Measurements from ENCODE around the gene IRX4.

IRX4 gene

DNA sequence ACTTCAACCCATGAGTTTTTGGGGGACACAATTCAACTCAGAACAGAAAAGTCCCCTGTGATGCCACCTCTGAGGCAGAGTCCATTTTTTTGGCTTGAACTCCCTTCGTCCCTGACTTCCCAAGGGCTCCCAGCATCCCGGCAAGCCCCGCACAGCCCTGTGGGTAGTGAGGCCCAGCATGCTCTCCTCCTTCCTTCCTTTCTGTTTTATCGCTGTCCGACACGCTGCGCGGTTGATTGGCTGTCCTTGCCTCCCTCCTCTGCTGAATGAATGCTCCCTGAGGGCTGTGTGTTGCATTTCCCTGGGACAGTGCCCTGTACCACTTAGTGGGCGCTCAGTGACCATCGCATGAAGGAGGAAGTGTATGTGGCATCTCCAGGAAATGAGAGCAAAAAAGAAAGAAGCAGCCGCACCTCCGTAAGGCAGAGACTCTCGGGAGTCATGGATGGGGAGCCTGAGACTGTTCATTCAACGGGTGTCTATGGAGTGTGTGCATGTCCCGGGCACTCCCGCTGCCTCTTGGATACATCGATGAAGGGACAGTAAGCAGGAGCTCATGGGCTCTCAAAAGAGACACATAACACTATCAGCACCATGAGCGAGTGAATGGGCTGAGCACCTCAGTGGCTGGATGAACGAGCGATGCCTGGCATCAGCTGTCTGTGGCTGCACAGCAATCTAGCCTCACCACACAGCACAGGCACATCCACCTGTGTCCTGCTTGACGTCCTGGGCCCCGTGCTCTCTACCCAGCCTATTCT lies 10.1 kb upstream of the IRX4 start:
- DNase-seq (ENCODE audit: low read depth, low spot score) = no peak

DNA sequence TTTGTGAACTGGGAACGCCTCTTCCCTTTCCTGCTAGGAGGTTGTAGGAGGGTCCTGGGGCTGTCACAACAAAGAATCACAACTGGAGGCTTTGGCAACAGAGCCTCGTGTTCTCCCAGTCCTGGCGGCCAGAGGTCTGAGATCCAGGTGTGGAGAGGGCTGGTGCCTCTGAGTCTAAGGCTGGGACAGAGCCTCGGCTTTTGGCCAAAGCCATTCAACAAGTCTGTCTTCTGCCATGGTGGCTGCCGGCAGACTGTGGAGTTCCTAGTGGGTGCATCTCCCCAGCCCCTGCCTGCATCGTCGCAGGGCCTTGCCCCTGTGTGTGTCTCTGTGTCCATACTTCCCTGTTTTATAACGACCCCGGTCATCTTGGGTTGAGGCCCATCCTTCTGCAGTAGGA lies 9.5 kb upstream of the IRX4 start:
- DNase-seq (ENCODE audit: low read depth, low spot score) = no peak

DNA sequence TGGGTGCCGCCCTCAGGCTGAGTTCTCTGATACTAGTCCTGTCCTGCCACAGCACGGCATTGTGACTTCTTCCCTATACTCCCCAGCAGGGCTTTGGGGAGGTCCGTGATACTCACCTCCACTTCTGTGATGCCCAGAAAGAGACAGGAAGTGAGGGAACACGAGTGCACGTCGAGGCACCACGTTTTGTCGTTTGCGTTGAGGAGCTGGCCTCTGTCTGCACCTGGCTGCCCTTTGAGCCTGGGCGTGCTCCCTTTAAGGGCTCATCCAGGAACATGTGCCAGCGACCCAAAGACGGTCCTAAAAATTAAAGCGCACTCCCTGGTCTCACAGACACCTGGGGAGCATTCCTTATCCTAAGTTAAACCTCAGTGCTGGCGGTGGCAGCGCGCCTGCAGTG lies 8.7 kb upstream of the IRX4 start:
- DNase-seq (ENCODE audit: low read depth, low spot score) = no peak

DNA sequence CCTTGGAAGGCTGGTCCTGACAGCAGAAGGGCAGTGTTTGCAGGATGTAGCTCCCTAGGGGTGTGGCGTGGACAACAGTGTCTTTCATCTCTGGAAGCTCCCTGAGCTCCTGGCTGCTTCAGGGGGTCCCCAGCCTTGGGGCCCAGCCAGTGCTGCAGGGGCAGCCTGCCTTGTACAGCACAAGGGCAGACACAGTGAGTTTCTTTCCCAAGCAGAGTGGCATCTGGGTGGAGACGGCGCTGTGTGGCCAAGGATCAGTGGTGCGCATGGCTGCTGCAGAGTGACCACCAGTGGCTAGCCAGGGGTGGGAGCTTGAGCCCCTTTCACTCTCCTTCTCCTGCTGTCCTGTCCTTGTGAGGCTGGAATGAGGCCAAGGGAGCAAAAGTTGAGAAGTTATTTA lies 7.6 kb upstream of the IRX4 start:
- DNase-seq (ENCODE audit: low read depth, low spot score) = no peak

DNA sequence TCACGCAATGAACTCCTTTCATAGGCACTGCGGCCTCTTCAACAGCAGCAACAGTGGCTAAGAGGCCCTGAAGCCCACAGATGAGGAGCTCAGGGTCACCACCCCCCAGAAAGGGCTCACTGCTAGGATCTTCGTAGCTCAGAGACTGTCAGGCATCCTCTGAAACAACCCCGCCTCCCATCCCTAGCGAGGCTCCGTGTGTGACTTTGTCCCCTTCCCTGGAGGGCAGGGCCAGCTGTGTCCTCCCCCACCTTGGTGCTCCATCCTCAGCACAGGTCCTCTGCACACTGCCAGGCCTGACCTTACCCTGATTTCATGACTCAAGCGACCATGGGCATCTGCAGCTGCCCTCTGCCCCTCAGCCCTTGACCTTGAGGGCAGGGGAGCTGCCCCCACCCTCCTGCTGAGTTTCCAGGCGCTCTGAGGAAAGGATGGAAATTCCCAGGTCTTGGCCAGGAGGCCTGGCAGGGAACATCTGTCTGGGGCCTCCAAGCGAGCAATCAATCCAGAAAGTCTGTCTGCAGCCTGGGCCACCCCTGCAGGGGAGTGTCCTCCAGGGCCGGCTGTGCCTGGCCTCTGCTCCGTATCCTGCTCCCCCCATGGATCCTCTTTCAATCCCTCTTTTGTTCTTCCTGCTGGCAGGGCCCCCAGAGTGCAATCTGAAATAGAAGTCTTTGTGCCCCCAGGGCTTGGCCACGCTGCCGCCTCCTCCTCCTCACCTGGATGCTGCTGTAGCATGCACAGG lies 6.8 kb upstream of the IRX4 start:
- no peak for DNase-seq (ENCODE audit: low read depth, low spot score)

DNA sequence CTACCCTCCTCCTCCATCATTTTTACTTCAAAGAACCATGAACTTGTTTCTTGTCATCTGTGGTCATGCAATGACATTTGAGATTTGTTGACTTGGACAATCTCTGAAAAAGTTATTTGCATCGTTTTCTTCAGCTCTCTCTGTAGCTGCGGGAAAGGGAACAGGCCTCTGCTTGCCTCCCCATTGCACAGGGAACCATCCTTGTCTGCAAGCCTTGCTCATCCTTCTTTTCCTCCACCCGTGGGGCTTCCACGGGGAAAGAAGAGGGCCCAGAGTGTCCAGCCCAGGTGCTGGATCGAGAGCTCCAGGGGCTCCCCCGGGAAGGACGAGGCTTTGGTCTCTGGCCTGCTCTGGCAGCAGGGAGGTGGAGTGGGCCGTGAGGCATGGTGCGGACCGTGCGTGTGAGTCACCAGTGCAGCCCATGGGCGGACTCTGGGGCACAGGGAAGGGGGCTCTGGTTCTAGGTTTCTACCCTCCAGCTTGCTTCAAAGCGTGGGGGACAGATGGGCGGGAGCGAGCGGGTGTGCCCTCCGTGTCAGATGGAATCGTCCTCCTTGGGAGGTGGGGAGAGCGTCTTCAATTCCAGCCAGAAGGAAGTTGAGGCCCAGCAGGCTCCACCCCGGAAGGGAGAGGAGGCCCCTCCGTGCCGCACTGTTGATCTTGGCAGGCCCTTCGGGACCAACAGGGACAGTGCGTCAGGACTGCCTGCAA lies 6.0 kb upstream of the IRX4 start:
- no peak for DNase-seq (ENCODE audit: low read depth, low spot score)

DNA sequence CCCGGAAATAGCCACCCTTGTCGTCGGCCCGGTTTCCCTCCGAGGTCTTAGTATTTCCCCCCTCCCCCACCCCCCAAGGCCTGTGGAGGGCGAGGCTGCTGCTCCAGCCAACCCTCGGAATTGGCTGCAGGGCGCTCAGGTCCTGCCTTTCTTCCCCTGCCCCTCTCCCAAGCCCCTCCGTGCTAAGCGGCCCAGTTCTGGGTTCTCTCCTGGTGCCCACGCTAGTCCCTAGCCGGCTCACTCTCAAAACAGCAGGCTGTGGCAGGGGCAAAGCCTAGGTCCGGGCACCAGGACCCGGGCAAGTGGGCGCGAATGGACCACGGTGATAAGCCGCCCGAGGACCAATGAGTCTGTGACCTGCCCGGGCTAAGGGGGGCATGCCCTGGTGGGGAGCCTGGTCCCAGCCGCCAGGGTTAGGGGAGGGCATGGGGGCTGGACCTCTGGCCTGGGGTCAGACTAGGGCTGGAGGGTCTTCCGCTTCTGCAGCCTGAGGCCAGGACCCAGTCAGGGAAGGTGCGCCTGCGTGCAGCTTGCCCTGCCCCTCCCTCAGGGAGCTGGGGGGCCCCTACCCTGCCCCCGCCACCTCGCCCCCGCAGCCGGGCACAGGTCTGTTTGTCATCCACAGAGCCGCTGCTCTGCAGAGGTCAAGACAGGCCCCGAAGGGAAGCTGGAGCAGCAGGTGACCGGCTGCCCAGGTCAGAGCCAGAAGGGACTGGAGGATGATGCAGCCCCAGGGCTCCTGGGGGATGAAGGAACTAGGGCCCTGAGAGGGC lies 5.0 kb upstream of the IRX4 start:
- DNase-seq (ENCODE audit: low read depth, low spot score) = no peak

DNA sequence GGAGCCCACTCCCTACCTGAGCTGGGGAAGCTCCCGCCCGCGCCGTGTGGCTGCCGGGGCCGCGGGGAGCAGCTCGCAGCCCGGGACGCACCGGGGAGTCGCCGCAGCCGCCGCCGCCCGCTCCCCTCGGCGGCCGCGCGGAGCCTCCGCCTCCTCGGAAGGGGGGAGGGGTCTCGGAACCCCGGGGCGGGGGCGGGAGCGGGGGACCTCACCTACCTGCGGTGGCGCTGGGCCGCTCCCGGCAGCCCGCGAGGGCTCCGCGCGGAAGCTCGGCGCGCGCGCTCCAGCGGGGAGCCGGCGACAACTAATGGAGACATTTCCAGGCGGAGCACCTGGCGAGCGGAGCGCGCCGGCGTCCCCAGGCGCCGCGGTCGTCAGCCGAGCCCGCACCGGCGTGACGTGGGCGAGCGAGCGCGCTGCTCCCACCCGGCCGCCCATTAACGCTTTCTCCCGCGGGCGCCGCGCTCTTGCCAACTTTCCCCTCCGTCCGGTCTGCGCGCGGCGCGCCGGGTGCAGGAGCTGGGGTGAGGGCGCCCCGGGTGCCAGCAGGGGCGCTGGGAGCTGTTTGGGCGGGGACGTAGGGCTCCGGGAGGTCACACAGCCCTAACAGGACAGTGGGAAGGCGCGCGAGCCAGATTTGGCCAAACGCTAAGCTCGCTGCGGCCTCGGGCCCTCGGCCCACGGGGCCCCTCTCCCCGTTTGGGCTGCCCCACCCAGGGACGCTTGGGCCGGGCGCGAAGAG lies 4.3 kb upstream of the IRX4 start:
- DNase-seq (ENCODE audit: low read depth, low spot score) = no peak

DNA sequence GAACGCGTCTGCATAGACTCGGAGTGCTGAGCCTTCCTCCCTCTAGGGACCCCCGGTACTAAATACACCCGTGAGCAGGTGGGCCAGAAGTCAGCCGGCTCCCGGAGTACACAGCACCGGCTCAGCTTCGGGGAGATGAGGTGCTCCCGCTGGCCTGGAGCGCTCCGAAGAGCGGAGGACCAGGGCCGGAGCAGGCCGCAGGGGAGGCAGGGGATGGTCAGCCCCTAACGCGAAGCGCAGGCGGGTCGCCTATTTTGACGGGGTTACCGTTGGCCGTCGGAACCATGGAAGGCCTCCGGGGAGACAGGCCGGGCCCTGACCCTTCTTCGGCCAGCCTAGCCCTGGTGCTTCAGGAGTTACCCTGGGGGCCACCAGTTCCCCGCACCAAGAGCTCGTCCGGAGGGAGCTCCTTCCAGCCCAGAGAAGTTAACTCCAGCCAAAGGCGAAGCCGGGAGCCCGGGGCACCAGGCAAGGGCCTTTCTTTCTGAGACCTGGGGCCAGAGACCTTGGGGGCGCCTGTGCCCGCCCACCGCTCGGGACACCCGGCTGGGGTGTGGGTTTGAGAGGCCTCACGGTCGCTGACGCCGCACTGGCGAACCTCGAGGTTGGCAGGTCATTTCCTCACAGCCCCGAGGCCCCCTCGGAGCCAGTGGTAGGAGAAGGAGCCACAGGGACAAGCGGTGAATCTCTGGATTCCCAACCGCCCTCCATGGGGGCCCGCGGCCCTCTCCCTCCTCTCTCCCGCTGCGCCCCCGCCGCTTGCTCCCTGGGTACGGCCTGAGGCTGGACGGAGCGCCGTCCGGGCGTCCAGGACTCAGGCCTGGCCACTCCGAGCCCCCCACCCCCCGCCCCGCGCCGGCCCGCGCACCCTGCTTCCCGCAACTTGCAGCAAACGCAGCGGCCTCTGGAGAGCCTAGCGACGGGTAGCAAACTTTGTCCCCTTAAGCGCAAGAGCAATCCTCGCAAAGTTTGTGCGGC lies 3.4 kb upstream of the IRX4 start:
- no peak for DNase-seq (ENCODE audit: low read depth, low spot score)

DNA sequence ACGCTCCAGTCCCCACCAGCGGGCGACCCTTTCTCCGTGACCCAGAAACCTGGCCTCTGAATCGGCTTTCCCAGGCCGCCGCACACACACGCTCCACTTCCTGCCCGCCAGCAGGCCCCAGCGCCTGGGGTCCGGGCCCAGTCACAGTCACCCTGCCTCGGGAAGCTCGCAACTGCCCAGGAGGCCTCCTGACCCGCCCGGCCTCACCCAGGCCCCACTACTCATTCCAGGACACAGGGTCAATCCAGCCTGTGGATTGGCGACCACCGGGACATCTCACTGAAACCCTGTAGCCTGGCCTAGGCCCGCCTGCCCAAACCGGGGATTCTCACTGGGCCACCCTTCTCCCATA lies 2.7 kb upstream of the IRX4 start:
- DNase-seq (ENCODE audit: low read depth, low spot score) = no peak

DNA sequence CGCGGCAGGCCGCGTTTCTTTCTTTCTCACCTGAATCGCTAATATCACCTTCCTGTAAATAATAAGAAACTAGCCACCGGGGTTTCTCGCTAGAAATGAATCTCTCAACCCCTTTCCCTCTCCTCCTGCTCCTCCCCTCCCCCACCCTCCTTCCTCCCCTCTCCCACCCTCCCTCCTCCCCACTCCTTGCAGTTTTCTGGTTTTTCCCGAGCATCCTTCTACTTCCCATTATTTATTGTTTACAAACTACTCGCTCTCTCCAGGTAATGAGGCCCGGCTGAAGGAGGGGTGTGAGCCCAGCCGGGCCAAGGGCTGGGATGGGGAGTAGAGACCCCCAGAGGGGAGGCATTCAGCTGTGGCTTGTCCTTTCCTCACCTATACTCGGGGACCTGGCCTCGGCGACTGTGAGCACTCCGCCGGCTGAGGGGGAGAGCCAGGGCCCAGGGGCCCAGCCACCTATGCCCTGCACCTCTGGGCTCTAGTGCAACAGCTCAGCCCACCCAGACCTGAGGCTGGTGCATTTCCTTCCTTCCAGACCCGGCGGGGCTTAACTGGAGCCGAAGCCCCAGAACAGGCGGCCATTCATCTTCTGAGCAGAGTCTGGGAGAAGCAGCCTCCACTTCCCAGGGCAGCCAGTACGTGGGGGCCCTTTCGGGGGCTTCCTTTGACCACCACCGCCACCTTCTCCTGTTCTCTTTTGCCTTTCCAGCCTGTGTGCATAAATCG lies 2.1 kb upstream of the IRX4 start:
- no peak for DNase-seq (ENCODE audit: low read depth, low spot score)

DNA sequence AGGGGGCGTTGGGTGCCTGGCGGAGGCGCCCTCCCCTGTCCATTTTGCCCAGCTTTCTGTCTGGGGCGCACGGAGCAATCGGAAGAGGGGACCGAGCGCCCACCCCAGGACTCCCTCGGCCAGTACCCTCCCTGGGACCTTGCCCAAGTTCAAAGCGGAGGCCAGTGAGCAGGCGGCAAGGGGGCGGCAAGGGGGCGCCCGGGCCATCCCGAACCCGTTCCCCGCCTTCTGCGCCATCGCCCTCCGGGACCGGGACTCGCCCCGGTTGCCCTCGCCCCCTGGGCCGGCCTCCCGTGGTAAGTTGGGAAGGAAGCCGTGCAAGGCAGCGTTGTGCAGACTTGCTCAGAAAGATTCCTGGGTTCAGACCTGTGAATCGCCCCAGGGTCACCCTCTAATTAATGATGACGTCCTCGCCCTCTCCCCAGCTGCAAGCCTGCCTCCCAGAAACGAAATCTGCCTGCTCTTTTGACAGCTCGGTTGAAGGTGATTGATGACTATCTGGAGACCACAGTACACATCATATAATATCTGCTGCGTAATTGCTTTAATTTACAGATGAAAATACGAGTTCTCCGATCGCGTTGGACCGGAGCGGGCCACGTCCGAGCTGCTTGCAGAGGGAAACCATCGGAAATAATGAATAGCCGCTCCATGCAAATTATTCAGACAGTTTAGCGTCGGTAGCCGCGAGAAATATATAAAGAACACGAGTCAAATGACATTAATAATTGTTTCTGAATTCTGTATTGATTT lies 1.4 kb upstream of the IRX4 start:
- DNase-seq (ENCODE audit: low read depth, low spot score) = no peak

DNA sequence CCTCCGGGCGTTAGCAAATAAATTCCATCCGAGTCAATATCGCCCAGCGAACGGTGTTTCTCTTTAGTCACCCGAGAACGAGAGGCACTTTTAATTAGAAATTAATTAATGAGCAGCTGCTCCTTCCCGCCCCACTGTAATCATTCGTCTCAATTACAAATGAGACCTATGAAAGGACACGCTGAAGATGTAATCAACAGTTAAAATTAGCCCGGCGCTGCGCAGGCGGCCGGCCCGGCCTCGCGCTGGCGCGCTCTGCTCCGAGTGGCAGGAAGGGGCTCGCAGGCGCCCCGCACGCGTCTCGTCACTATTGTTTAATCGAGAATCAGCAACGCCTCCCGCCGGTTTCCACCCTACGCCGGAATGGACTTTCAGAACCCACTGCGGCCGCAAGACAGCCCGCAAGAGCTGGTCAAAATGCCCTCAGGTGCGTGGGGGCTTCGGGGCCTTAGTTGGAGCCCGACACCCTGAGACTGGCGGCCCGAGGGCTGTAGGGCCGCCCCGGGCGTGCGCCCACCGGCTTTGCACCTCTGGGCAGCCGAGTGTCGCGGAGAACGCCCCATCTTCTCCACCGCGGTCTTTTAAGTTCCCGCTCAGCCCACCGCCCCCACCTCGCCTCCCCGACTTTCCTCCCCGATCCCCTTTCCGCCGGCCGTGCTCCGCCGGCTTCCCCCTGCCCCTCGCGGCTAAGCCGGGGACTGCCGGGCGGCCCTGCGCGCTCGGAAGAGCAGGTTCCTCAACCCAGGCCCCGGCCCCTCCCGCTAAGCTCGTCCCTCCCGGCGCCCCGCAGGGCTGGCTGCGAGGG lies 597 bp upstream of the IRX4 start:
- DNase-seq (ENCODE audit: low read depth, low spot score) = no peak

DNA sequence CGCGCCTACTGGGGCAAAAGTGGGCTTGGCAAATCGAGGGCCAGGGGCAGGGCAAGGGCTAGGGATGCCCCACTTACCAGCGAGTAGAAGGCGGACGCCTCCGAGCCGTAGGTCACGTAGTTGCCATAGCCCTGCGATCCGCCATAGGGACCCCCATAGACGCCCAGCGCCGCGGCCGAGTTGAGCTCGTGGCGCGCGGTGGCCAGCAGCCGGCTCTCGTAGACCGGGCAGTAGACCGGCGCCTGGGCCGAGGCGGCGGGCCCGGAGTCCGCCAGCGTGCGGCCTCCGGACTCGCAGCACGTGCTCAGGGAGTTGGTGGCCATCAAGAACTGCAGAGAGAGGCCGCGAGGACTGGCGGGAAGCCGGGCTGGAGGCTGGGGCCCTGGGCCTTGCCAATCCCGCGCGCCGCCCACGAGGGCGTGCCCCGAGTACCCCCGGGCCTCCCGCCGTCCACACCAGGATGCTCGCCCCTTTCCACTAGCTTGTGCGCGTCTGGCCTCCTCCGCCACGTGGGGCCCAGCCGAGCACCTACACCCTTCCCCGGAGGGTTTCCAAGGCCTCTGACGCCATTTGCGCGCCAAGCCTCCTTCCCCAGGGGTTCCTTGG lies 891 bp downstream of the IRX4 start:
- DNase-seq (ENCODE audit: low read depth, low spot score) = no peak

DNA sequence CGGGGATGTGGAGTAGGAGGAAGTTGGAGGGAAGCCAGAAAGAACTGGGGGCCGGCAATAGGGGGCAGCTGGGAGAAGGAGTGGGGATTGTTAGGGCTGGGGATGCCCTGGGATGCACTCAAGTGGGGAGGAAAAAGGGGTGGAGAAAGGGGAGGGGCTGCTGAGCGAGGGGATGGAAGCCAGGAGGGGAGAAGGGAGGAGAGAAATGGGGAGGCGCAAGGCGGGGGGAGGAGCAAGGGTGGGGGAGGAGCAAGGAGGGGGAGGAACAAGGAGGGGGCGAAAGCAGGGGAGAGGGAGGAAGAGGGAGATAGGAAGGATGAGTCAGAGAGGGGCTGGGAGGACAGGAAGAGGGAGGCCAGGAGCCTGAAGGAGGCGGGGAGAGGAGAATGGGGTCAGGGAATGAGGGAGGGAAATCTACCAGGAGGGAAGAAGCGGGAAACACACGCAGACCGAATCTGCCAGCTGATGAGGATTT lies 1.6 kb downstream of the IRX4 start:
- DNase-seq (ENCODE audit: low read depth, low spot score) = no peak

DNA sequence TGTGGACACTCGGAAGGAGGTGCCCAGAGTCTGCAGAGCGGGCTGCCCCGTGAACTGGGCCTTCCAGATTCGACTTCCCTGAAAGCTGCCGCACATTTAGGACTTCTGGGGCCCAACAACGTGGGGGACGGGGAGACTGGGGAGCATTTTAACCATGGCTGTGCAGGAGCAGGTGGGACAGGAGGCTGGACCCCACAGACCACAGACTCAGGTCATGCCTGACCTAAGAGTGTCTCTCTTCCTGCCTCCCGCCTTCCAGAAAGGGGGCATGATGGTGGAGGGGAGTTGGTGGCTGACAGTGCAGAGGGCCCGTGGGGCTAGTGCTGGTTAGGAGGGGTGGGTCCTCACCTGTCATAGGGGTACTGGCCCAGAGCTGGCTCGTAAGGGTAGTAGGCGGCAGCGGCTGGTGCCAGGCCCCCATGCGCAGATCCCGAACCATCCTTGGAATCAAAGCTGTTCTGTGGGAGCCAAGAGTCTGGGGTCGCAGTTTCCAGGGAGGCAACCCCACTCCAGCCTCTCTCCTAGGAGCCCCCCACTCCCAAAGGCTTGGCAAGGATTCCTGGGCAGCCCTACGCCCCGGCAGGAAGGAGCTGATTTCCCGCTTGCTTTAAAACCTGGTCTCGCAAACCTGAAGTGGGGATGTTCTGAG lies 2.2 kb downstream of the IRX4 start:
- DNase-seq (ENCODE audit: low read depth, low spot score) = no peak

Measured in brain pericyte (primary cell).